HG02884 (cell line): Measurements from ENCODE around the gene PIEZO2.

Source experiments
- ATAC-seq: cut with Tn5 transposase; IDR thresholded peaks from one replicate; pipeline ENCODE4 v1.9.1; 2021; ENCODE audit warnings: mild to moderate bottlenecking, moderate library complexity; ENCODE audit not compliant: unreplicated experiment

PIEZO2 gene

DNA sequence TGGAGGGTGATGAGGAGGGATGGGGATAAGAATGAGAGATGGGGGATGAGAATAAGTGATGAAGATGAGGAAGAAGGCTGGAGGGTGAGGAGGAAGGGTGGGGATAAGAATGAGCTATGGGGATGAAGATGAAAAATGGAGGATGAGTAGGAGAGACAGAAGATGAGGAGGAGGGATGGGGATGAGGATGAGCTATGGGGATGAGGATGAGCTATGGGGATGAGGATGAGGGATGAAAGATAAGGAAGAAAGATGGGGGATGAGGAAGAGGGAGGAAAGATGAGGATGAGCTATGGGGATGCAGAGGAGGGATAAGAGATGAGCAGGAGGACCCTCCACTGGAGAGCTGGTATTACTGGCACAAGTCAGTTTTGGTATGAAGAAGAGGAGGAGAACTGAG, 392.0 kb downstream of the PIEZO2 start:
- no peak for ATAC-seq

DNA sequence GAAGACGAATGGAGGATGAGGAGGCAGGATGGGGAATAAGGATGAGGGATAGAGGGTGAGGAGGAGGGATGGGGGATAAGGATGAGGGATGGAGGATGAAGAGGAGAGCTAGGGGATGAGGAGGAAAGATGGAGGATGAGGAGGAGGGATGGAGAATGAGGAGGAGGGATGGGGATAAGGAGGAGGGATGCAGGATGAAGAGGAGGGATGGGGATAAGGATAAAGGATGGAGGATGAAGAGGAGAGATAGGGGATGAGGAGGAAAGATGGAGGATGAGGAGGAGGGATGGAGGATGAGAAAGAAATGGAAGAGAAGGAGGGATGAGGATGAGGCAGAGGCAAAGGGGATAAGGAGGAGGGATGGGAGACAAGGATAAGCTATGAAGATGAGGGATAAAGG, 393.5 kb downstream of the PIEZO2 start:
- no peak for ATAC-seq

DNA sequence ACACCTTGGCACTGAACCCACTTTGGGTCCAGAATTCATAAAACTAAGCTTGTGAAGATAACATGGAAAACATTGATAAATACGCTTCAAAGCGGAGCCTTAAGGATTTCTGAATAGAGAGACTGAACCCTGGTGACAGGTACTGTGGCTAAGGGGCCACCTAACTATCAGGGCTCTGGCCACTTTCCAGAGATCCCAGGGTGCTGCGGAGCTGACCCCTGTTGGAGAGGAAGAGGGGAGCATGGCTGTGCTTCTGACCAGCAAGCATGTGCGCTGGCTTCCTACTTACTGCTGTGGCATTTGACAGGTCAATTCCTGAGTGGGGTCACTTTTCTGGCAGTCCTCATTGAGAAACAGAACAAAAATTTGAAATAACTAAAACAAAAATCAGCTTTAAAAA, 395.2 kb downstream of the PIEZO2 start:
- ATAC-seq, result no peak

DNA sequence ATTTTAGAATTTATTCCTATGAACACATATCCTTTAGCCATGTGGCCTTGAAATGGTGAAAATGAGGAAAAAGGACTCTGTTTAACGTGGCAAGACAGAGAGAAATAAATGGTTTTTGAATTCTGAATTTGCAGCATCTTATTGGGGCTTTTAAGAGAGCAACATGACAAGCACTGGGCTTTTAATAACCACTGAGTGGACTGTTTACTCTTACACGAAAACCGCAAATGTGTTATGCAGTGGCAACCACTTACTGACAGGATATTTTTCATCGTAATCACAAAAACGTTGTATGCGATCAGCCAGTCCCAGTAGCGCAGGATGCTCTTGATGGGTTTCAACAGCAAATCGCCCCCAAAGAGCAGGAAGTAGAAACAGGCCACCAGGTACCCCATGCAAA, 397.0 kb downstream of the PIEZO2 start:
- ATAC-seq, result no peak

DNA sequence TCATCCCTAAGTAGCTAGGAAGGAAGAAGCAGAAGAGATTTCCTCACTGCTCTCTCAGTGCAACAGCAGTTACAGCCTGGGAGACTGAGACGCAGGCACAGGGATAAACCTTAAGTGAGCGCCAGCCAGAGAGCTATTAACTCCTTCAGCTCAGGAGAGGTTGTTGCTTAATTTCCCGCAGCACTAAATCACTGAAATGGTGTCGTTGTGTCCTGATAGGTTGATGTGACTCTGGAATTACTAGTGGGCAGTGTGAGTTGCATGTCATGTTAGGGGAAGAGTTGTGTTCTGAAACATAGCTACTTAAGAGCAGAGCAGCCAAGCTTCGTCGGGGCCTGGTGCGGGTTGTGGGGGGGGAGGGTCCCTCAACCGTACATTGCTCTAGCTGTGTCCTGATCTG, 397.7 kb downstream of the PIEZO2 start:
- no peak for ATAC-seq

DNA sequence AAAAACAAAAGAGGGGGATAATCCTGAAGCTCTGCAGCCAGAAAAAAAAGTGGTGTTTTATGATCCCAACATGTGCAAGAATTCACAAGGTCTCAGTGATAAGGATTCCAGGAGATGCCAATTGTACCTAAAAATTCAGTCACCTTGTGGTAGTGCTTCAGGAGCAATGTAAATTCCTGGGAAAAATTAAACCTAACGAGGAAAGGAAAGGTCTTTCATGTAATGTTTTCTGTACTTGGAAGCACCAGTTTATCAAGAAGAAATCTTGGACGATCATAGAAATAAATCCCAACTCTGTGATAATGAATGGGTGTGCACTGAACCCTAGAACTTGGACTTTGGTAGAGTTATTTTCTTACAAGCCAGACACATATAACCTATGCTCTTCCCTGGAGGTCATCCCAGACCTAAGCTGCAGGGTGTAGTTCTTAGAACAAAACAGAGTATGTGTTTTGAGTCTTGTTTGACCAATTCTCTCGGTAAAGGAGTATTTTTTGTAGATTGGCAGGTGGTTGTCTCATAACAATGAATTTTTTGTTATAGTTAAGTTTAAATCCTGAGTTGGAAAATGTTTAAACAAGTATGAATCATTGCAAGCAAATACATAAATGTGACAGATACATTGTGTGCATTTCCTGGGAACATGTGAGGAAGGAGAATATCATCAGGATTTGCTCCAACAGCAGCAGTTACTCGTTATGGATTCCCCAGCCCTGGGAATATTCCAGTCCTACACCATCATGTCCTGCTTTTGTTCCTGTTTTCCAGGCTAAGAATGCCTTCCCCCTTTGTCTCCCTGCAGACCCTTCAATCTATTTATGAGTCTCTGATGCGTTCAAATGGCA, 399.0 kb downstream of the PIEZO2 start:
- ATAC-seq, result no peak

DNA sequence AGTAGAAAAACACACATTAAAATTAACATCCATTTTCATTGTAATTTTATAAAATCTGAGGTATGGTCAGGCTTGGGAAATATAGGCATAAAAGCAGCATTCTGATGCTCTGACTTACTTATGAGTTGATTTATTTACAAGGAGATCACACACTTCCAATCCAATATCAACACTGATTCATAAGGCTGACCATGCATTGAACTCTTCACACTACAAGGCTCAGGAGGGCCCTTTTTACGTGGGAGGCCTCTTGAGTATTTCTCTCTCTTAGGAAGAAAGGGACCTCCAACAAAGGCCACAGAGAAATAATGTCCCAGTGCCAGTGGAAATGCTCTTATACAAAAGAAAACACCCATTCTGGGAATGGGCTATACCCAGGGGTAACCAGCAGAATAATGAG, 400.7 kb downstream of the PIEZO2 start:
- no peak for ATAC-seq

DNA sequence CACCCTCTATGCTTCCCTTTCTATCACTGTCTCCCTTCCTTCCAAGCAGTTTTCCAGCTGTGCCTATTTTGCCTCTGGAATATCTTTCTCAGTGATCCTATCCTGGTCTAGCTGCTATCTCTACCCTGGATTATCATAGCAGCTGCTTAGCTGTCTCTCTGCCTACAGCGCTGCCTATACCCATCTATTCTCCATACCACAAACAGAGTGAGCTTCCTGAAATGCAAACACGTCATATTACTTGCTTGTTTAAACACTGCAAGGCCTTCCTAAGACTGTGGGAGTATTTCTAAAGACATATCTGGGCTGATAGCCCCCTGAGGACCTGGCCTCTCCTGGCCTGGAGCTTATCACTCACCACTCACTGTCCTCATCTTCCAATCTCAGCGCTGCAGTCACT, 403.4 kb downstream of the PIEZO2 start:
- ATAC-seq, result no peak

DNA sequence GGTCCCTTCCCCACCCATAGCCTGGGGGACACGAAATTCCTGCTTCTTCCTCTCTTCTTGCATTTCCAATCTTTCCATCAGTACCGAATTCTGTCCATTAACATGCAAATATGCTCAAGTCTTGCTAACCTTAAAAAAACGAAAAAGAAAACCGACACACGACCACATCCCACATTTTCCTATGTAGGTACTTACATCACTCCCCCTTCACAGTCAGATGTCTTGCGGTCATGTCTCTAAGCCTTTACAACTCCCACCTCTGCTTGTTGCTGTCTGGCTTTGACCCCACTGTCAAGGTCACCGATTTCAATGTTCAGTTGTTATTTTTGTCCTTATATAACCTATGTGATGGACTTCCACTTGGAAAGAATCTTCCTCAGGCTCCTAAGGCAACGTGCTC, 404.1 kb downstream of the PIEZO2 start:
- ATAC-seq, result no peak

DNA sequence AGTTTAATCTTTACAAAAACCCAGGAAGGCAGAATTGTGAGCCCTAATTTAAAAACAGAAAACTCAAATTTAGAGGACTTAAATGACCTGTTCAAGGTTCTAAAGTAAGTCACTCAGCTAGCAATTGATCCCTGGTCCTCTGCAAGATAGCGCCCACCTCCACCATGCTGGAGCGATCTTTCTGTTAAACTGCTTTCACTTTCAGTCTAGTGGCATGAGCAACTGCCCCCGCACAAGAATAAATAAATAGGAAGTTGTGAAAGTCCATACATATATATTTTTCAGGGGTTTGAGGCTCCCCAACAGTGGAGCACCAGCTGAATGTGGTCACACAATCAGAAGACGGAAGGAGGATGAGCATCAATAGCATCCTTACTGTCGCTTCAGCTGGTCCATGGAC, 405.6 kb downstream of the PIEZO2 start:
- ATAC-seq, result no peak

DNA sequence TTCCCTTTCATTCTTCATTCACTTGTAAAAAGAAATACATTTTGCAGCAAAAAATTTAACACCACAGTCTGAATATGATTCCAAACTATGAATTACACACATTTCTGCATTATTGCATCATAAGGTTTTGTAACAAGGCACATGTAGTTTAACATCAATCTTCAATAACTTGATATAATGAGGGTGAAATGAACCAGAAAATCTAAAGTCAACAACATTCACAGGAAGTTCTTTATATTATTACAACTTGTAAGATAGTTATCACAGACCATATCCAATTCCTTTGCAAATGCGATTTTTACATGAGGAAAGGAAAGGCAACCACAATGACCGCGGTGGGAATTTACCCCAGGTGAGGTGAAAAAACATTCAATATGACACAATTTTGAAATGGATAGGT, 410.2 kb downstream of the PIEZO2 start:
- ATAC-seq, result no peak

DNA sequence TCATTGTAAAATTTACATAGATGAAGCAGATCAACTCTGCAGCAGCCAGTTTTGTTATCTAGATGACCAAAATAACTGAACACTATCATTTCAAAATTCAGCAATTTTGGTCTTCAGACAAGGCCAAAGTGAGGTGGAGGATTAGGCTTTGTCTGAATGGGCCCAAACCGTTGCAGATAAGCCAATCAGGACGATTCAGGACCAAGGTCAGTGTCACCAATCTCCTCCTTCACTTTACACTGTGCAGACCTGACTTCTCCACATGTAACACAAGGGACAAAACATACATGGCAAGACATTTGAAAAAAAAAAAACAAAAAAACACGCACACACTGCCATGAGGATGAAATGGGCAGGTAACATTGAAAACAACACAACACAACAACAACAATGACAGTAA, 412.4 kb downstream of the PIEZO2 start:
- no peak for ATAC-seq

DNA sequence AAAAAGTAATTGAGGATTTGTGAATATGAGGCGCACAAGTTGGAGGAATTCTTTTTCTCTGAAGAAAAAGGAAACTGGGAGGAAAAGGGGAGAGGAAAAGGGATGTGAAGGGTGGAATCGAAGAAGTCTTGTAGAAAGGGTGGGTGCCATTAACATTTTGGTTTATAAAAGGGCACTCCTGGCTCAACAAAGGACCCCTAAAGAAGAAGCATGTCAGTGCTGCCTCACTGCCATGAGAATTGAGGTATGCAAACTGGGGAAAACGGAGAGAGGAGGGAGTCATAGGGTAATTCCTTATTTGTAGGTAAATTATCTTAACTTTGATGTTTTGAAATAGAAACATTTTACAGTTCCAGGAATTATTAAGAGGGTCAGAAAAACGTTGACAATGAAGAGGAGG, 416.4 kb downstream of the PIEZO2 start:
- no peak for ATAC-seq

DNA sequence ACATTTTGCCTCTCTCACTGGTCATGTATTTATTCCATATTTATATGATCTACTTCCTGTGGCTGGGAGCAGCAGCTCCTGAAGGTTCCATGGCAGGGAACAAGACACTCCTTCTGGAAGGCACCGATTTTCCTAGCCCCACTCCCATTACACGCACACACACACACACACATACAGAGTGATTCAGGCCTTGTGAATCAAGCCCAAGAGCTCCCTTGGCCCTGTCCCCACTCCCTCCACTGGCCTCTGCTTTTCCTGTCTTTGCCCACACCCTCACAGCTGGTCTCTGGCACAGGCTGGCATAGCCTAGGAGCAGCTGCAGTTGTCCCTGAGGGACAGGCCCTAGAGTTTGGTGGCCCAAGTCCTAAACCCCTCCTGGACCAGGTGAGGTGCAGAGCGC, 421.9 kb downstream of the PIEZO2 start:
- no peak for ATAC-seq

DNA sequence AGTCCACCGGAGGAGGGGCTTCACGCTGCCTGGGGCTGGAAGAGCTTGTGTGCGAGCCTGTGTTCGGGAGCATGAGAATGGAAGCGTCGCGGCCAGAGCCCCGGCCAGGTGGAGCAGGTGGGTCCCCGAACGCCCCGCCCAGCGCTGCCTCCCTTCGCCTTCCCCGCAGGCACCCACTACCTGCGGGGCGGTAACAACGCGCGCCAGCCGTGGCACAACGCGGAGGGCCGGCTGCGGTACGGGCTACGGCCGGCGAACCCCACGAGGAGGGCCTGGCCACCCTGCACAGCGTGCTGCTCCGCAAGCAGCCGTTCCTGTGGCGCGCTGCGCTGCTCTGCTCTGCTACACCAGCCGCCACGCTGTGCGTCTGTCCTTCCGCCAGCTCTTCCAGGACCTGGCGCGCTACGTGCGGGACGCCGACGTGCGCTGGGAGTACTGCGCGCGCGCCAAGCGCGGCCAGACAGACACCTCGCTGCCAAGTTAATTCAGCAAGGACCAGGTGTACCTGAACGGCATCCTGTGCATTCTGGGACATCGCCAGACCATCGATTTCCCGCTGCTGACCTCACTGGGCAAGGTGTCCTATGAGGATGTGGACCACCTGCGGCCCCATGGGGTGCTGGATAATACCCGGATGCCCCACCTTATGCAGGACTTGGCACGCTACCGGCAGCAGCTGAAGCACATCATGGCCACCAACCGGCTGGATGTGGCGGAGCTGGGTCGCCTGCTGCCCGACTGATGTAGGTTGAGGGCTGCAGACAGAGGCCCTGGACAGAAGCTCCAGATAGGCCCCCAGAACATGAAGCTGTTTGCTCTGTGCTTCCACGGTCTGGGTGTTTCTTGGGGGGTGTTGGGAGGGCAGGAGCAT, 422.9 kb downstream of the PIEZO2 start:
- no peak for ATAC-seq

DNA sequence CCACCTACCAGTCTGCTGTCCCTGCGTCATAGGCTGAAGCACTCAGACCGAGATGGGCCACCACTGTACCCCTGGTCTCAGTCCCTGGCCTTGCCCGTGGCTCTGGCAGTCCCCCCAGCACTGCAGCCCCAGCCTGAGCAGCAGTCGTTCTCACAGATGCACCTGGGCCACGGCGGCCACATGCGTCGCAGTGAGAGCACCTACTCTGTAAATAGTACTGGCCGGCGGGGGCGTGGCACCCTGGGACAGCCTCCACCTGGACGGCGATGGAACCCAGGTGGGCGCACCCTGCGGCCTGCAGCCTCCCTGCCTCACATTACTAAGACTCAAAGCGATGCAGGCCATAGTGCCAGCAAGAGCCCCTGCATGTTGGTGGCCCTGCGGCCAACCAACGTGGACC, 424.7 kb downstream of the PIEZO2 start:
- ATAC-seq, result no peak

DNA sequence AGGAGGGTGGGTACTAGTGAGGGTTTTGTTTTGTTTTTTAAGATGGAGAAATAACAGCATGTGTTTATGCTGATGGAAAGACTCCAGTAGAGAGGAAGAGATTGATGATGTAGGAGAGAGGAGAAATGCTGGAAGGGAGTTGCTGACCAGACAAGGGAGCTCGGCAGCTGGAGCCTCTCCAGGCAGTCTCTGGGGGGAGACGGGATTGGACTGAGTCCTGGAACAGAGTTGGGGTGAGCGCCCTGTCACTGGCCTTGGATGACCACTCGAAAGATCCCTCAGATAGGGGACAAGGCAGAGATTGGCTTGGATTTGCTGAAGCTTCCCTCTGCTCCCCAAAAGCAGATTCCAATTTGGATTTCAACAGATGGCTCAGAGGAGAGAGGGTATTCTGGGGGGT, 425.9 kb downstream of the PIEZO2 start:
- no peak for ATAC-seq

DNA sequence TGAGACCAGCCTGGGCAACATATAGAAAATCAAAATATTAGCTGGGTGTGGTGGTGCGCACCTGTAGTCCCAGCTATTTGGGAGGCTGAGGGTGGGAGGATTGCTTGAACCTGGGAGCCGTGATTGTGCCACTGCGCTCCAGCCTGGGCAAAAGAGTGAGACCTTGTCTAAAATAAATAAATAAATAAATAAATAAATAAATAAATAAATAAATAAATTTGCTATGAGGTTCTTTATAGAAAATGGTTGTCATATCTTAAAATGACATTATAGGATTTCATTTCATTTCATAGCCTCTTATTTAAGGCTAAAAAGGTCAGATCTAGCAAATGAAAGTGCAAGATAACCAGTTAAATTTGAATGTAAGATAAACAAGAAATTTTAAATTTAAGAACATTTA, 430.6 kb downstream of the PIEZO2 start:
- no peak for ATAC-seq

DNA sequence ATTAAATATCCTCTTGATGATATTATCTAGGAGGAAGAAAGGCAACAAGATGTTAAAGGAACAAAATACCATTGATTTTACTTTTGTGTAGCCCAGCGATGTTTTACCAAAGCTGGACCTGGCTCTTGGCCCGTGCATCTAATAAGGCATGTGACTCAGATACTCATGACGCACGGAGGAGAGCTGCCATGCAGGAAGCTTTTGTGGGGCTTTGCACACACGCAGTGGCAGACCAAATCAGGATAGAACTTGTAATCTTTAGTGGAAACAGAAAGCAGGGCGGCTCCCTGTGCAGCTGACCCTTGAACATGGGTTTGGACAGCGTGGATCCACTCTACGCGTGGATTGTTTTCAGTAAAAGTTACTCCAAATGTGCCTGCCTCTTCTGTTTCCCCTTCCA, 433.6 kb downstream of the PIEZO2 start:
- no peak for ATAC-seq

DNA sequence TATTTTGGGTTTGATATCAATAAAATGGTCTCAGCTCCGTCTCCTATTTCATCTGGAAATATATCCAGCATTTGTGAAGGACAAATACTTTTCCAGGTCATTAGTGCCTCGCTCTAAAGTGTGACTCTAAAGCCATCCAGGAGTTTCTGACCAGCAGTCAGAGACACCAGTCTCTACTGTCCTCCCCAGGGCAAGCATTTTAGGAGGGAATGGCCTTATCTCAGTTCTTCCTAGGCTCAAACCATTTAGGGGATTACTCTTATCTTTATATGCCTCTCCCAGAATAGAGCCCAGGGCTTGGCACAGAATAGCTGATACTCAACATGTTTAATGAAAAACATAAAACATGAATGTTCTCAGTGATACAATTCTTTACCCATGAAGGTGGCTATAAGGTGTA, 436.0 kb downstream of the PIEZO2 start:
- ATAC-seq, result no peak

DNA sequence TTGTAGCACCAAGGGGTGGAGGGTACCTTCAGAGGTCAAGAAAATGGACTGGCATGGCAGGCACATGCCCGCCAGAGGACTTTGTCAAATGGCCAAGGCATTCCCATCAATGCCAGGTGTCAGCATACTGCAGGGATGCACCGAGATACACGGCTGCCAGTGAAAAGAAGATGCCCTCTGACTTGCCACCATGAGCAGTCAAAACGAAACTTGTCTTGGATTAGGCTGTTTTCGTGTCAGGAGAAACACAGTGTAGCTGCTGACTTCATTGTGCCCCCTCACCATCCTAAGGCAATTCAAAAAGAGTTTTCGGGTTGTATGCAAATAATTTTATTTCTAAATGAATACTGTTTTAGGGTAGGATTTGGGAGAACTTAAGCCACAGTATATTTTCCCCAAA, 442.1 kb downstream of the PIEZO2 start:
- no peak for ATAC-seq

DNA sequence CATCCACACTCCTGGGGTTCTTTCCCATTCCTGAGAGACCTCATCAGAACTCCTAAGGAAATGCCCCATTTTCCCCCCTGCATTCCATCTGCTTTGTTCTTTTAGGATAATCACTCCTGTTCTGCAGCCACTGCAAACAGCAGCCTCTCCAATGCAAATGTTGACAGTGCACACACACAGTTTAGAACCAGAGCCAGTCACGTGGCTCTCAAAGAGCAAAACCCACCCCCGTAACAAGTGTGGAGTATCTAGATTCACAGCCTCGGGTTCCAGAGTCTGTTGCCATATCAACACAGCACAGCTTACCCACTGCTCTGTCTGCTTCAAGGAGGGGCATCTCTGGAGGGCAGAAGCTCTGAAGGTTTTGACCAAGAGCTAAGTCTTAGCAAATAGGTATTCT, 443.6 kb downstream of the PIEZO2 start:
- ATAC-seq, result no peak
